Measurements from ENCODE around the gene ACBD7.

GRCh38 chr10:15060638-15061037, 27.9 kb downstream of the ACBD7 start:
- no peak for TF ChIP-seq CTCF (IDR thresholded peaks at IDR 0.05; ENCODE audit: low read depth, low read length)
- no peak for TF ChIP-seq POLR2A (IDR thresholded peaks at IDR 0.05; ENCODE audit: extremely low read depth, insufficient read length)
